ENCODE results near the gene PHAX.

DNA sequence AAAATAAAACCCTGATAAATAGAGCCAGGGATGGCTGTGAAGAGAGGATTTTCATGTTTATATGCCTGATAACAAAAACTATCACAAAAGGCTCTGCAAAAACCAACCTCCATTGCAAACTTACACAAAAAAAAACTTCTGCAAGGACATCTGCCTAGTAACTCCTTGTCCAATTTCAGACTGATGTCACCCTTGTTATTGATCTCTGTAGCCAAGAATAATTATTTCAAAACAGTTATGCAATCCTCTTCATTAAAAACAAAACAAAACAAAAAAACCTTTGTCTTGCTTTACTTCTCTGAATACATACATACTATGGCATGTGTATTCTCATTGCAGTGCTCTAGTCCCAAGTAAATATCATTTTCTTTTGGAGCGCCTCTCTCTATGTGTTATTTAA, 49.7 kb downstream of the PHAX start:
- TF ChIP-seq POLR2AphosphoS5 (IDR thresholded peaks at IDR 0.05; ENCODE audit: low read depth, low read length) (no peak), POLR2A (IDR thresholded peaks at IDR 0.05; ENCODE audit: low read depth, low read length) (no peak)

Data from GM12891 (cell line).